HepG2 (cell line): Measurements from ENCODE around the gene CAPN15. TPM values are rescaled to one million over a fixed set of nuclear protein-coding genes. Genes with fewer than 3 reads are reported as not detected.

Source experiments
- CEBPZ ChIP-seq: IDR thresholded peaks from 2 replicates; pipeline ENCODE4 v1.6.1; 2012; ENCODE audit warnings: low read length, improper control_type of control experiment
- FOXC1 ChIP-seq: sonication (generic); formaldehyde crosslinking; IDR thresholded peaks from 2 replicates; pipeline ENCODE4 v1.8.0; 2022; ENCODE audit warnings: mild to moderate bottlenecking, missing genetic modification reagents, borderline replicate concordance
- GFI1 ChIP-seq: sonication (generic); formaldehyde crosslinking; IDR thresholded peaks from 2 replicates; pipeline ENCODE4 v1.5.0; 2020; ENCODE audit warnings: missing genetic modification reagents, mild to moderate bottlenecking, borderline replicate concordance
- IRX3 ChIP-seq: sonication (generic); formaldehyde crosslinking; IDR thresholded peaks from 2 replicates; pipeline ENCODE4 v1.8.1; 2023; ENCODE audit warnings: mild to moderate bottlenecking, low read depth, missing genetic modification reagents, borderline replicate concordance
- JUN ChIP-seq: sonication (generic); formaldehyde crosslinking; IDR thresholded peaks from 2 replicates; pipeline ENCODE4 v1.4.0; 2020; ENCODE audit warnings: mild to moderate bottlenecking, missing genetic modification reagents
- KAT8 ChIP-seq: IDR thresholded peaks from 2 replicates; pipeline ENCODE4 v1.6.1; 2016; ENCODE audit warnings: missing genetic modification reagents, missing compliant biosample characterization
- KDM3A ChIP-seq: IDR thresholded peaks from 2 replicates; pipeline ENCODE4 v1.6.1; 2018; ENCODE audit warnings: low read depth, missing compliant biosample characterization
- KLF15 ChIP-seq: sonication (generic); formaldehyde crosslinking; IDR thresholded peaks from 2 replicates; pipeline ENCODE4 v1.8.1; 2023; ENCODE audit warnings: borderline replicate concordance, mild to moderate bottlenecking, inconsistent platforms, missing genetic modification reagents, mixed read lengths
- MAF1 ChIP-seq: sonication (generic); formaldehyde crosslinking; IDR thresholded peaks from 2 replicates; pipeline ENCODE4 v1.5.0; 2020; ENCODE audit warnings: missing genetic modification reagents, borderline replicate concordance
- NFATC3 ChIP-seq: sonication (generic); formaldehyde crosslinking; IDR thresholded peaks from 2 replicates; pipeline ENCODE4 v1.5.1; 2020; ENCODE audit warnings: mild to moderate bottlenecking, missing genetic modification reagents
- NKX3-1 ChIP-seq: sonication (generic); formaldehyde crosslinking; IDR thresholded peaks from 2 replicates; pipeline ENCODE4 v1.5.0; 2020; ENCODE audit warnings: missing genetic modification reagents
- NR3C1 ChIP-seq: sonication (generic); formaldehyde crosslinking; IDR thresholded peaks from 2 replicates; pipeline ENCODE4 v1.4.0; 2020; ENCODE audit warnings: missing genetic modification reagents
- PPARG ChIP-seq: conservative IDR thresholded peaks from 2 replicates; pipeline ENCODE4 v1.6.1; 2016; ENCODE audit warnings: missing biosample characterization, missing genetic modification reagents
- ZBTB37 ChIP-seq: sonication (generic); formaldehyde crosslinking; IDR thresholded peaks from 2 replicates; pipeline ENCODE4 v1.4.0; 2020; ENCODE audit warnings: mild to moderate bottlenecking, missing genetic modification reagents
- ZNF12 ChIP-seq: sonication (generic); formaldehyde crosslinking; IDR thresholded peaks from 2 replicates; pipeline ENCODE4 v1.5.0; 2020; ENCODE audit warnings: missing genetic modification reagents
- ZNF160 ChIP-seq: sonication (generic); formaldehyde crosslinking; IDR thresholded peaks from 2 replicates; pipeline ENCODE4 v1.8.0; 2022; ENCODE audit warnings: mild to moderate bottlenecking, inconsistent platforms, missing genetic modification reagents
- ZNF224 ChIP-seq: sonication (generic); formaldehyde crosslinking; IDR thresholded peaks from 2 replicates; pipeline ENCODE4 v1.5.0; 2020; ENCODE audit warnings: mild to moderate bottlenecking, missing genetic modification reagents
- ZNF570 ChIP-seq: sonication (generic); formaldehyde crosslinking; IDR thresholded peaks from 2 replicates; pipeline ENCODE4 v1.4.0; 2020; ENCODE audit warnings: mild to moderate bottlenecking, missing genetic modification reagents, borderline replicate concordance
- ZNF687 ChIP-seq: sonication (generic); formaldehyde crosslinking; IDR thresholded peaks from 2 replicates; pipeline ENCODE4 v1.5.1; 2020; ENCODE audit warnings: mild to moderate bottlenecking, missing genetic modification reagents, moderate library complexity
- ZNF792 ChIP-seq: IDR thresholded peaks from 2 replicates; pipeline ENCODE4 v1.6.1; 2016
- polyA plus RNA-seq, 8 experiments: library from polyadenylated mRNA; depleted of rRNA in 3 of 8; stranded (reverse) in 7 of 8; unstranded in 1 of 8; fragments of >200 nt; fragmentation: Illumina TruSeq in 4 of 8; extraction: Trizol in 4 of 8; gene quantifications; 2 replicates each; pipeline versions ENCODE4 v1.2.1 to v1.2.3, GENCODE V29; 2011 to 2016; ENCODE audit warnings: low read depth in 4 of 8, missing spikeins in 1 of 8, mixed read lengths in 1 of 8; ENCODE audit not compliant: insufficient read depth in 1 of 8
- total RNA-seq, 5 experiments: library from RNA; depleted of rRNA; stranded (reverse); fragments of >200 nt; fragmentation: Illumina TruSeq; extraction: Trizol; gene quantifications; 2 replicates each; pipeline ENCODE4 v1.2.3, GENCODE V29; 2016; ENCODE audit warnings: low read depth in 1 of 5

CAPN15 gene
- total and polyA plus RNA-seq, 2 of the 13 experiments (the other 11 are each of a cell fraction or from before 2014, with no cell fraction given) = 14.9 to 24.5 TPM

GRCh38 chr16:578870-579405 is 51.4 kb downstream of the CAPN15 start (continued):
- TF ChIP-seq CEBPZ = no peak
- TF ChIP-seq MAF1 (CRISPR knock-in tag) = no peak
- peak; percentile 73; the same call in 1 of the 2 replicates for TF ChIP-seq ZNF12 (CRISPR knock-in tag)
- TF ChIP-seq ZBTB37 = no peak
- peak; percentile 40; the same call in 1 of the 2 replicates for TF ChIP-seq KAT8 (CRISPR knock-in tag)
- 0 out of 2 replicates have a peak, but pooled peaks have one; percentile 39 for TF ChIP-seq ZNF160 (CRISPR knock-in tag)
- no peak for TF ChIP-seq PPARG
- no peak for TF ChIP-seq FOXC1
- no peak for TF ChIP-seq IRX3 (CRISPR knock-in tag)
- no peak for TF ChIP-seq ZNF570 (CRISPR knock-in tag)
- no peak for TF ChIP-seq KLF15 (CRISPR knock-in tag)
- peak; percentile 83 for TF ChIP-seq ZNF687 (CRISPR knock-in tag)
- no peak for TF ChIP-seq NR3C1 (CRISPR knock-in tag)
- no peak for TF ChIP-seq ZNF792 (CRISPR knock-in tag)
- TF ChIP-seq GFI1 (CRISPR knock-in tag) = no peak
- TF ChIP-seq KDM3A (CRISPR knock-in tag) = 0 out of 2 replicates have a peak, but pooled peaks have one; percentile 51
- no peak for TF ChIP-seq ZNF224
- TF ChIP-seq NFATC3 (CRISPR knock-in tag) = no peak
- no peak for TF ChIP-seq NKX3-1 (CRISPR knock-in tag)
- TF ChIP-seq JUN (CRISPR knock-in tag) = no peak
